ENCODE results near the gene PDRG1. TPM values are rescaled to one million over a fixed set of nuclear protein-coding genes. Genes with fewer than 3 reads are reported as not detected.

The PDRG1 gene
- total RNA-seq, 1 donor, result 3.7 TPM

GRCh38 chr20:31974951-31975487 lies 23.2 kb upstream of the PDRG1 start:
- Histone ChIP-seq H3K4me3 (ENCODE audit: low read length) (no peak overlapping the region), H3K27me3 (ENCODE audit: insufficient read depth, low read length) (peaks cover 8% of the 10 kb centered on the region), H3K4me1 (ENCODE audit: insufficient read depth, low read length) (no peaks in the 10 kb centered on the region), H3K9me3 (ENCODE audit: low read depth, low read length) (no peaks in the 10 kb centered on the region)

GRCh38 chr20:31974296-31974695 lies 22.4 kb upstream of the PDRG1 start:
- H3K4me1 ChIP-seq (ENCODE audit: insufficient read depth, low read length), result no peaks in the 10 kb centered on the region
- H3K27me3 ChIP-seq (ENCODE audit: insufficient read depth, low read length), result peaks cover 13% of the 10 kb centered on the region
- H3K4me3 ChIP-seq (ENCODE audit: low read length), result no peak overlapping the region
- H3K9me3 ChIP-seq (ENCODE audit: low read depth, low read length), result no peaks in the 10 kb centered on the region

- H3K4me1 ChIP-seq (ENCODE audit: insufficient read depth, low read length), result peaks cover 8% of the 10 kb centered on the region
- no peaks in the 10 kb centered on the region for H3K9me3 ChIP-seq (ENCODE audit: low read depth, low read length)
- no peak overlapping the region for H3K4me3 ChIP-seq (ENCODE audit: low read length)
- H3K27me3 ChIP-seq (ENCODE audit: insufficient read depth, low read length), result peaks cover 17% of the 10 kb centered on the region
Observed at GRCh38 chr20:31972471-31973021, 20.7 kb upstream of the PDRG1 start.

- peaks cover 8% of the 10 kb centered on the region for H3K4me1 ChIP-seq (ENCODE audit: insufficient read depth, low read length)
- no peaks in the 10 kb centered on the region for H3K9me3 ChIP-seq (ENCODE audit: low read depth, low read length)
- no peak overlapping the region for H3K4me3 ChIP-seq (ENCODE audit: low read length)
- H3K27me3 ChIP-seq (ENCODE audit: insufficient read depth, low read length), result peaks cover 30% of the 10 kb centered on the region
Observed at GRCh38 chr20:31969991-31970390, 18.1 kb upstream of the PDRG1 start.

GRCh38 chr20:31968291-31969126 lies 16.7 kb upstream of the PDRG1 start:
- peaks cover 33% of the 10 kb centered on the region for H3K27me3 ChIP-seq (ENCODE audit: insufficient read depth, low read length)
- no peaks in the 10 kb centered on the region for H3K9me3 ChIP-seq (ENCODE audit: low read depth, low read length)
- H3K4me1 ChIP-seq (ENCODE audit: insufficient read depth, low read length), result peaks cover 8% of the 10 kb centered on the region
- peak overlapping the region; percentile 13 for H3K4me3 ChIP-seq (ENCODE audit: low read length)

GRCh38 chr20:31967830-31968249 lies 16.0 kb upstream of the PDRG1 start, which contains the start of gene XKR7:
XKR7 (plus strand) TSS chr20:31968151; CDS start chr20:31968176, 25 bp downstream.
- Histone ChIP-seq H3K4me1 (ENCODE audit: insufficient read depth, low read length) (peaks cover 8% of the 10 kb centered on the region), H3K27me3 (ENCODE audit: insufficient read depth, low read length) (peaks cover 33% of the 10 kb centered on the region), H3K9me3 (ENCODE audit: low read depth, low read length) (no peaks in the 10 kb centered on the region), H3K4me3 (ENCODE audit: low read length) (peak within 1 kb of the TSS; percentile 13)

GRCh38 chr20:31966991-31967655 lies 15.3 kb upstream of the PDRG1 start:
- Histone ChIP-seq H3K4me3 (ENCODE audit: low read length) (no peak overlapping the region), H3K27me3 (ENCODE audit: insufficient read depth, low read length) (peaks cover 33% of the 10 kb centered on the region)

GRCh38 chr20:31963889-31964288 lies 12.0 kb upstream of the PDRG1 start:
- H3K27me3 ChIP-seq (ENCODE audit: insufficient read depth, low read length), result peaks cover 16% of the 10 kb centered on the region
- peaks cover 6% of the 10 kb centered on the region for H3K4me1 ChIP-seq (ENCODE audit: insufficient read depth, low read length)
- H3K9me3 ChIP-seq (ENCODE audit: low read depth, low read length), result no peaks in the 10 kb centered on the region

More at GRCh38 chr20:31966991-31967655, 15.3 kb upstream of the PDRG1 start:
- Histone ChIP-seq H3K9me3 (ENCODE audit: low read depth, low read length) (no peaks in the 10 kb centered on the region), H3K4me1 (ENCODE audit: insufficient read depth, low read length) (peaks cover 8% of the 10 kb centered on the region)

GRCh38 chr20:31962761-31963160 lies 10.9 kb upstream of the PDRG1 start:
- peaks cover 16% of the 10 kb centered on the region for H3K27me3 ChIP-seq (ENCODE audit: insufficient read depth, low read length)
- H3K9me3 ChIP-seq (ENCODE audit: low read depth, low read length), result no peaks in the 10 kb centered on the region
- no peak overlapping the region for H3K4me3 ChIP-seq (ENCODE audit: low read length)
- no peaks in the 10 kb centered on the region for H3K4me1 ChIP-seq (ENCODE audit: insufficient read depth, low read length)

More at GRCh38 chr20:31963889-31964288, 12.0 kb upstream of the PDRG1 start:
- H3K4me3 ChIP-seq (ENCODE audit: low read length), result no peak overlapping the region

GRCh38 chr20:31956556-31957526 lies 5.0 kb upstream of the PDRG1 start:
- peaks cover 2% of the 10 kb centered on the region for H3K27me3 ChIP-seq (ENCODE audit: insufficient read depth, low read length)

GRCh38 chr20:31954500-31954899 lies 2.7 kb upstream of the PDRG1 start:
- H3K9me3 ChIP-seq (ENCODE audit: low read depth, low read length), result no peaks in the 10 kb centered on the region
- H3K27me3 ChIP-seq (ENCODE audit: insufficient read depth, low read length), result peaks cover 2% of the 10 kb centered on the region
- peaks cover 21% of the 10 kb centered on the region for H3K4me1 ChIP-seq (ENCODE audit: insufficient read depth, low read length)
- no peak overlapping the region for H3K4me3 ChIP-seq (ENCODE audit: low read length)

More at GRCh38 chr20:31956556-31957526, 5.0 kb upstream of the PDRG1 start:
- no peaks in the 10 kb centered on the region for H3K9me3 ChIP-seq (ENCODE audit: low read depth, low read length)
- no peak overlapping the region for H3K4me3 ChIP-seq (ENCODE audit: low read length)
- peaks cover 3% of the 10 kb centered on the region for H3K4me1 ChIP-seq (ENCODE audit: insufficient read depth, low read length)

GRCh38 chr20:31953556-31954148 lies 1.8 kb upstream of the PDRG1 start:
- Histone ChIP-seq H3K4me3 (ENCODE audit: low read length) (no peak overlapping the region), H3K4me1 (ENCODE audit: insufficient read depth, low read length) (peaks cover 21% of the 10 kb centered on the region), H3K9me3 (ENCODE audit: low read depth, low read length) (no peaks in the 10 kb centered on the region), H3K27me3 (ENCODE audit: insufficient read depth, low read length) (peaks cover 2% of the 10 kb centered on the region)

- Histone ChIP-seq H3K4me1 (ENCODE audit: insufficient read depth, low read length) (peaks cover 21% of the 10 kb centered on the region), H3K27me3 (ENCODE audit: insufficient read depth, low read length) (no peaks in the 10 kb centered on the region), H3K4me3 (ENCODE audit: low read length) (peak overlapping the region; percentile 97), H3K9me3 (ENCODE audit: low read depth, low read length) (no peaks in the 10 kb centered on the region)
Observed at GRCh38 chr20:31951203-31951529, 680 bp downstream of the PDRG1 start.

All from mononuclear cell (primary cell).